Upper lobe of left lung (tissue), 6 donors: ENCODE measurements around the gene PNLDC1. TPM values are rescaled to one million over a fixed set of nuclear protein-coding genes. Genes with fewer than 3 reads are reported as not detected.
A peak's percentile ranks its signal among the peaks of the same experiment; 100 is the strongest.

Source experiments
- ATAC-seq, 2 donors: fragments of 200-7000 bp; cut with Tn5 transposase; one replicate each; pipeline ENCODE4 v1.9.1; 2022; ENCODE audit warnings: mild to moderate bottlenecking in 2 of 2, moderate library complexity in 2 of 2; ENCODE audit not compliant: low FRiP score in 2 of 2
- DNase-seq, 2 donors: peaks; one replicate each; pipeline ENCODE4 v3.0.0-alpha.2; 2019 to 2020
- H3K27ac ChIP-seq, 4 donors: fragments of 200-600 bp; sonication (generic); one replicate each; pipeline ENCODE4 v1.5.1; 2016 to 2019
- H3K27me3 ChIP-seq, 4 donors: fragments of 200-600 bp; sonication (generic); one replicate each; pipeline ENCODE4 v1.5.1; 2017 to 2019
- H3K36me3 ChIP-seq, 4 donors: fragments of 200-600 bp; sonication (generic); one replicate each; pipeline ENCODE4 v1.5.1; 2016 to 2019
- H3K4me1 ChIP-seq, 4 donors: fragments of 200-600 bp; sonication (generic); one replicate each; pipeline ENCODE4 v1.5.1; 2018 to 2019
- H3K4me3 ChIP-seq, 4 donors: fragments of 200-600 bp; sonication (generic); one replicate each; pipeline ENCODE4 v1.5.1; 2017 to 2019; ENCODE audit warnings: mild to moderate bottlenecking in 2 of 4, moderate library complexity in 1 of 4
- H3K9me3 ChIP-seq, 4 donors: fragments of 200-600 bp; sonication (generic); one replicate each; pipeline ENCODE4 v1.5.1; 2018 to 2019
- EP300 ChIP-seq, 4 donors: sonication (generic); formaldehyde crosslinking; IDR thresholded peaks; one replicate each; pipeline ENCODE4 v1.5.1; 2017; ENCODE audit warnings: antibody characterized with exemption in 4 of 4, control low read depth in 2 of 4
- POLR2A ChIP-seq, 4 donors: fragments of 450-650 bp; IDR thresholded peaks; one replicate each; pipeline ENCODE4 v1.5.1; 2016 to 2017; ENCODE audit warnings: antibody characterized with exemption in 4 of 4, mild to moderate bottlenecking in 2 of 4
- POLR2AphosphoS5 ChIP-seq, 2 donors: sonication (generic); formaldehyde crosslinking; IDR thresholded peaks; one replicate each; pipeline ENCODE4 v1.5.1; 2017; ENCODE audit warnings: antibody characterized with exemption in 2 of 2
- WGBS, 2 donors: methylation state at CpG; one replicate each; pipeline ENCODE4 v1.1.5; 2017 to 2018; 5-methylcytosine and 5-hydroxymethylcytosine counted together
- total RNA-seq, 6 donors: library from RNA; depleted of rRNA in 4 of 6; stranded (reverse); fragments of >200 nt in 4 of 6; gene quantifications; one replicate each; pipeline versions ENCODE4 v1.1.0 to v1.2.1, GENCODE V29; 2016 to 2021
- TF ChIP-seq, protein P1 (sequence below), 6 experiments: fragments of 450-650 bp in 4 of 6; fragments of 200-600 bp in 2 of 6; sonication (generic) in 2 of 6; IDR thresholded peaks; one replicate each; pipeline ENCODE4 v1.5.1; 2016 to 2019; ENCODE audit warnings: antibody characterized with exemption in 6 of 6
- donor health status: DM: no; HTN: no; CAD: no; lungs with moderate emphysema.
- donor health status: DM: no; HTN: yes; CAD: no; lungs with severe emphysema.

PNLDC1 gene
- total RNA-seq, 6 donors from 2014 or later = 0.37 to 1.0 TPM; not detected in 4

DNA sequence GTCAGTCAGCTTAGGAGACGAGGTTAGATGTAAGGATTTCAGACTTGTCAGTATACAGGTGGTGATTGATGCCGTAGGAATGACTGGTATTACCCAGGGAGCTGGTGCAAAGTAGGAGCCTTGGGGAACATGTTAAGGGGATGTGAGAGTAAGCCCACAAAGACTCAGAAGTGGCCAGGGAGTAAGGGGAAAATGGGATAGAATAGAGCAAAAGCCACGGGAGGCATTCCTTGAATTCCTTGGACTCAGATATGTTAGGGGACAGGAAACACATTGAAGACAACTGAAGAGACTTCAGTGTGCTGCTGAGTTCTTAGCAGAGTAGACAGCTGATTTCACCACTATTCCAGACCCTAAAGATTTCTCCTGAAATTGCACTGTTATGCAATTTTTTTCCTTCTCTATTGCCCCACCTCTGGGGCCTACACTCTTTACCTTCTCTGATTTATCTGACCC is 39.4 kb upstream of the PNLDC1 start:
- H3K4me3 ChIP-seq = peak overlapping the region in 2 of 4 donors; percentile 80 to 97
- H3K27me3 ChIP-seq = no peaks in the 10 kb centered on the region
- no peak for ATAC-seq
- H3K4me1 ChIP-seq = peaks cover 19 to 34% (median 21%) of the 10 kb centered on the region in 4 donors
- 60 to 64% methylated on average over 3 of the region's 3 CpGs for WGBS, 2 donors
- TF ChIP-seq POLR2A (IDR thresholded peaks at IDR 0.05) (no peak), POLR2AphosphoS5 (IDR thresholded peaks at IDR 0.05) (no peak), EP300 (IDR thresholded peaks at IDR 0.05) (no peak)
- TF ChIP-seq, protein P1, sequence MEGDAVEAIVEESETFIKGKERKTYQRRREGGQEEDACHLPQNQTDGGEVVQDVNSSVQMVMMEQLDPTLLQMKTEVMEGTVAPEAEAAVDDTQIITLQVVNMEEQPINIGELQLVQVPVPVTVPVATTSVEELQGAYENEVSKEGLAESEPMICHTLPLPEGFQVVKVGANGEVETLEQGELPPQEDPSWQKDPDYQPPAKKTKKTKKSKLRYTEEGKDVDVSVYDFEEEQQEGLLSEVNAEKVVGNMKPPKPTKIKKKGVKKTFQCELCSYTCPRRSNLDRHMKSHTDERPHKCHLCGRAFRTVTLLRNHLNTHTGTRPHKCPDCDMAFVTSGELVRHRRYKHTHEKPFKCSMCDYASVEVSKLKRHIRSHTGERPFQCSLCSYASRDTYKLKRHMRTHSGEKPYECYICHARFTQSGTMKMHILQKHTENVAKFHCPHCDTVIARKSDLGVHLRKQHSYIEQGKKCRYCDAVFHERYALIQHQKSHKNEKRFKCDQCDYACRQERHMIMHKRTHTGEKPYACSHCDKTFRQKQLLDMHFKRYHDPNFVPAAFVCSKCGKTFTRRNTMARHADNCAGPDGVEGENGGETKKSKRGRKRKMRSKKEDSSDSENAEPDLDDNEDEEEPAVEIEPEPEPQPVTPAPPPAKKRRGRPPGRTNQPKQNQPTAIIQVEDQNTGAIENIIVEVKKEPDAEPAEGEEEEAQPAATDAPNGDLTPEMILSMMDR (IDR thresholded peaks at IDR 0.05) = no peak
- no peak for DNase-seq
- H3K9me3 ChIP-seq = no peaks in the 10 kb centered on the region
- H3K27ac ChIP-seq = peak overlapping the region; percentile 92 to 98 (median 96)
- H3K36me3 ChIP-seq = peaks cover 0 to 47% (median 7%) of the 10 kb centered on the region in 4 donors

DNA sequence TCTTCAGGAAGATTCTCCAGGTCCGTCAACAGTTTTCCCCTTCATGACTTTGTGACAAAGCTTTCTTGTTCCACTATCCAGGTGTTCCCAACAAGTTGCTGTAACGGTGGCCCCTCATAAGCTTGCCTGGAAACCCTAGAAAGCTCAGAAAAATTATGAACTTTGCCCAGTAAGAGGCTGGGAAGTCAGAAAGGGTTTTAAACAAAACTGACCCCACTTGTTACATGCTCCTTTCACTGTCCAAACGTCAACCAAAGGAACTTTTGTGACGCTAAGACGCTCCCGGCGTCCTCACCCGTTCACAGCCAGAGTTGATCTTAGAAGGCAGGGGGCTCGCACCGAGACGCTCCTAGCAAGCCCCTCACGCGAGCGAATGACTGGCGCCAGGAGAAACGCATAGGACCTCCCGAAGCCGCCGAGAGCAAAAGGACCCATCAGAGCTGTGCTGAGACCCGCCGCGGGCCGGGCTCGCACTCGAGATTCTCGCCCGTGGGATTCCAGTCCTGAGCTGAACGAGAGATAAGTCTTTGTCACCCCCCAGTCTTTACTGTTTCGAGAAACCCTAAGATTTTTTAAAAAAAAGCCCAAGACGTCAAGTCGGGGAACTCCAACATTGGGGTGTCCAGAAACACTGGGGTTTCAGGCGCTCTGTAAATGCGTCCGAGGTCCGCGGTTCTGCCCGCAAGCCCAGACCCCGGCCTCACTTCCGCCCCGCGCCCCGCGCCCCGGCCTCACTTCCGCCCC is 38.8 kb upstream of the PNLDC1 start:
- peak overlapping the region; percentile 36 to 97 (median 82) for H3K4me3 ChIP-seq
- no peaks in the 10 kb centered on the region for H3K9me3 ChIP-seq
- 5 to 18% methylated on average over 23 to 44 of the region's 45 CpGs for WGBS, 2 donors
- ATAC-seq (peak in 1 of 2 donors; percentile 1), DNase-seq (peak in 1 of 2 donors; percentile 28)
- peaks cover 19 to 34% (median 21%) of the 10 kb centered on the region in 4 donors for H3K4me1 ChIP-seq
- peak overlapping the region; percentile 92 to 98 (median 96) for H3K27ac ChIP-seq
- no peaks in the 10 kb centered on the region for H3K27me3 ChIP-seq
- TF ChIP-seq, protein P1 (IDR thresholded peaks at IDR 0.05) = no peak
- no peak for TF ChIP-seq POLR2AphosphoS5 (IDR thresholded peaks at IDR 0.05)
- TF ChIP-seq POLR2A (IDR thresholded peaks at IDR 0.05) = no peak
- no peak for TF ChIP-seq EP300 (IDR thresholded peaks at IDR 0.05)
- peaks cover 0 to 45% (median 8%) of the 10 kb centered on the region in 4 donors for H3K36me3 ChIP-seq

DNA sequence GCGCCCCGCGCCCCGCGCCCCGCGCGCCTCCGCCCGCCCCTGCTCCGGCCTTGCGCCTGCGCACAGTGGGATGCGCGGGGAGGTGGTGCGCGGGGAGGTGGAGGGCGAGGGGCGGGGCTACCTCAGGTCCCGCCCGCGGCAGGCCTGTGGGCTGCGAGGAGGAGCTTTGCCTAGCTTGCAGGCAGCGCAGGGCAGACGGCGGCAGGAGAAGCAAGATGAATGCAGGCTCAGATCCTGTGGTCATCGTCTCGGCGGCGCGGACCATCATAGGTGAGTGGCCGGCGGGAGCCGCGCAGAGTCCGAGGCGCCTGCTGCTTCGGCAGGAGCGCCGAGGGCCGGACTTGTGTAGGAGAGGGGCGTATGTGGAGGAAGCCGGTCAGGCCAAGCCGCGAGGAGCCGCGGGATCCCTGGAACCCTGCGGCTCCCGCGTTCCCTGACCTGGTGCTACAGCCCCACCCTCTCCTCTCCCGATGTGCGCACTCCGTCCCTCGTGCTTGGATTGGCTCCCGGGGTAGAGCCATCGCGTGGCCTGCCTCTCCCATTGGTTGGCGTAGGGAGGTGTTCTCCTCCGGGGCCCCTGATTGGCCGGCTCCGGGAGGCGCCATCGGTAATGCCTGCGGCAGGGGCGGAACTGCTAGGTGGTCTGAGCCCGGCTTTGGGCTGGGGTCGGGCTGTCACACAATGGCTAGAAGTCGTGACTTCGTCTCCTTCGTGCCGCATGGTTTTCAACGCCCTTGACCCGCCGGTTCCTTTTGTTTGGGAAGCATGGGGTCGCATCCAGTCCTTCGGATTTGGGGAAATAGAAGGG is 38.0 kb upstream of the PNLDC1 start, which contains the start of gene ACAT2:
Gene ACAT2 (plus strand): TSS at position 173 of the 808 bp plus-strand sequence. CDS start 43 bp downstream, at position 216.
- TF ChIP-seq POLR2A (IDR thresholded peaks at IDR 0.05) (peak in 3 of 4 donors; percentile 61 to 78 (median 73)), POLR2AphosphoS5 (IDR thresholded peaks at IDR 0.05) (peak; percentile 55 to 59), EP300 (IDR thresholded peaks at IDR 0.05) (peak in 1 of 4 donors; percentile 79)
- TF ChIP-seq, protein P1 (IDR thresholded peaks at IDR 0.05) = peak in 5 of 6 experiments; percentile 11 to 42 (median 35)
- Histone ChIP-seq H3K4me1 (peaks cover 16 to 34% (median 21%) of the 10 kb centered on the region in 4 donors), H3K9me3 (no peaks in the 10 kb centered on the region), H3K4me3 (peak within 1 kb of the TSS; percentile 80 to 97 (median 89)), H3K27ac (peak within 1 kb of the TSS; percentile 92 to 98 (median 96)), H3K27me3 (no peaks in the 10 kb centered on the region), H3K36me3 (peaks cover 0 to 43% (median 7%) of the 10 kb centered on the region in 4 donors)
- 0% methylated on average over 2 to 55 of the region's 76 CpGs for WGBS, 2 donors
- ATAC-seq = peak; percentile 99 to 100
- DNase-seq = peak; percentile 98

DNA sequence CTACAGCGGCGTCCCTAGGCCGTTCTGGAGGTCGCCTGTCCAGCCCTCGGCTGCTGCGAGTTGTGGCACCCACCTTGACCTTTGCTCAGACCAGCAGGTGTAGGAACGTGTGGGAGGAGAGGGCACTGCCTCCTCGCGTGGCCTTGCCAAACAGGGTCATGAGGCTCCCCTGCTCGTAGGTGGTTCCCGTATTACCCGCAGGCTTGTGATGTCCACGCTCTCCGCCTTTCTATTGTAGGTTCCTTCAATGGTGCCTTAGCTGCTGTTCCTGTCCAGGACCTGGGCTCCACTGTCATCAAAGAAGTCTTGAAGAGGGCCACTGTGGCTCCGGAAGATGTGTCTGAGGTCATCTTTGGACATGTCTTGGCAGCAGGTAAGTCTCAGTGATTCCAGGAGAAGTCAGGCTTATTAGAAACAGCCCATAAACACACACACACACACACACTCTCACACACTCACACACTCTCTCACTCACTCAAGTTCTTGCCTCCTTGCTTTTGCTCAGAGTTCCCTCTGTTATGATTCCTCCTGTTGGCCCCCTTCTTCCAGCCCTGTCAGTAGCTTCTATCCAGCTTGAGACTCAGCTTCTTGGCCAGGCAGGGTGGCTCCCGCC is 37.3 kb upstream of the PNLDC1 start:
- TF ChIP-seq POLR2AphosphoS5 (IDR thresholded peaks at IDR 0.05) (no peak), POLR2A (IDR thresholded peaks at IDR 0.05) (no peak), EP300 (IDR thresholded peaks at IDR 0.05) (no peak)
- TF ChIP-seq, protein P1 (IDR thresholded peaks at IDR 0.05) = no peak
- peak; percentile 1 to 27 for ATAC-seq
- peaks cover 0 to 43% (median 9%) of the 10 kb centered on the region in 4 donors for H3K36me3 ChIP-seq

More for the DNA sequence above, 37.3 kb upstream of the PNLDC1 start:
- H3K9me3 ChIP-seq = no peaks in the 10 kb centered on the region
- peak in 1 of 2 donors; percentile 61 for DNase-seq
- H3K27ac ChIP-seq = peak overlapping the region; percentile 92 to 98 (median 96)
- H3K4me3 ChIP-seq = peak overlapping the region; percentile 80 to 97 (median 89)
- H3K4me1 ChIP-seq = peaks cover 16 to 34% (median 21%) of the 10 kb centered on the region in 4 donors
- 11 to 13% methylated on average over 16 of the region's 16 CpGs for WGBS, 2 donors
- H3K27me3 ChIP-seq = no peaks in the 10 kb centered on the region
